ENCODE measurements around the gene KIR2DL3. TPM values are rescaled to one million over a fixed set of nuclear protein-coding genes. Genes with fewer than 3 reads are reported as not detected.
"Not testable (repeated sequence)": the region's sequence is repeated elsewhere in the genome, so short reads cannot be mapped to it uniquely, and the experiment has no call there.

Gene KIR2DL3
- total and polyA plus RNA-seq, 2 experiments from 2014 or later, result not detected

GRCh38 chr19:54709212-54709948 is 28.9 kb upstream of the KIR2DL3 start:
- H3K9me3 Mint-ChIP-seq, result peaks cover 82% of the 10 kb centered on the region
- Histone ChIP-seq H2AFZ (no peak overlapping the region), H3F3A (replicated peaks; ENCODE audit: low read depth) (no peaks in the 10 kb centered on the region), H3K36me3 (ENCODE audit: insufficient read depth) (peaks cover 3% of the 10 kb centered on the region; the same call in 1 of the 2 replicates), H3K4me2 (no peak overlapping the region), H3K79me2 (replicated peaks; ENCODE audit: insufficient read depth) (no peaks in the 10 kb centered on the region), H4K20me1 (replicated peaks; ENCODE audit: insufficient read depth) (no peaks in the 10 kb centered on the region), H3K27ac (ENCODE audit: low read depth) (no peak overlapping the region), H3K4me3 (no peak overlapping the region), H3K27me3 (ENCODE audit: insufficient read depth) (no peaks in the 10 kb centered on the region), H3K4me1 (ENCODE audit: insufficient read depth) (no peaks in the 10 kb centered on the region), H3K9me2 (ENCODE audit: insufficient read depth) (no peaks in the 10 kb centered on the region)
- ATAC-seq, result no peak
- no peaks in the 10 kb centered on the region for H3K4me1 Mint-ChIP-seq
- no peak overlapping the region for H3K27ac Mint-ChIP-seq
- peaks cover 18% of the 10 kb centered on the region; the same call in 2 of the 3 replicates for H3K36me3 Mint-ChIP-seq (ENCODE audit: low read depth)
- peaks cover 4% of the 10 kb centered on the region for H3K27me3 Mint-ChIP-seq (ENCODE audit: insufficient read depth, low read depth, poor library complexity)
- no peak for DNase-seq (ENCODE audit: low spot score)
- TF ChIP-seq JUNB (IDR thresholded peaks at IDR 0.05; ENCODE audit: unreplicated experiment), result no peak
- TF ChIP-seq POLR2AphosphoS5 (IDR thresholded peaks at IDR 0.05; ENCODE audit: low read depth), result no peak
- no peak for TF ChIP-seq CREB1 (CRISPR knock-in tag; IDR thresholded peaks at IDR 0.05; ENCODE audit: low read depth)
- TF ChIP-seq EZH2 (IDR thresholded peaks at IDR 0.05; ENCODE audit: low read depth, unreplicated experiment), result no peak
- no peak for TF ChIP-seq EZH2phosphoT487 (IDR thresholded peaks at IDR 0.05; ENCODE audit: unreplicated experiment)
- no peak for TF ChIP-seq REST (IDR thresholded peaks at IDR 0.05; ENCODE audit: unreplicated experiment)
- H3K4me3 Mint-ChIP-seq, result no peak overlapping the region; the same call in 2 of the 3 replicates

- H3K27me3 Mint-ChIP-seq (ENCODE audit: insufficient read depth, low read depth, poor library complexity); H2AFZ ChIP-seq; H4K20me1 ChIP-seq (replicated peaks; ENCODE audit: insufficient read depth); H3K4me3 Mint-ChIP-seq; H3K27me3 ChIP-seq (ENCODE audit: insufficient read depth); H3K79me2 ChIP-seq (replicated peaks; ENCODE audit: insufficient read depth); H3K9me2 ChIP-seq (ENCODE audit: insufficient read depth); DNase-seq (ENCODE audit: low spot score); H3K4me3 ChIP-seq; H3F3A ChIP-seq (replicated peaks; ENCODE audit: low read depth); H3K36me3 ChIP-seq (ENCODE audit: insufficient read depth); ATAC-seq; H3K27ac Mint-ChIP-seq; H3K4me1 Mint-ChIP-seq; H3K27ac ChIP-seq (ENCODE audit: low read depth); H3K4me1 ChIP-seq (ENCODE audit: insufficient read depth); H3K4me2 ChIP-seq: not testable (repeated sequence)
- Mint-ChIP-seq H3K9me3 (peaks cover 82% of the 10 kb centered on the region), H3K36me3 (ENCODE audit: low read depth) (peaks cover 15% of the 10 kb centered on the region; the same call in 2 of the 3 replicates)
These were observed 28.4 kb upstream of the KIR2DL3 start for GRCh38 chr19:54709956-54710355.

- Histone ChIP-seq H3K79me2 (replicated peaks; ENCODE audit: insufficient read depth) (no peaks in the 10 kb centered on the region), H2AFZ (no peak within 1 kb of the TSS), H3K27me3 (ENCODE audit: insufficient read depth) (no peaks in the 10 kb centered on the region), H3K9me2 (ENCODE audit: insufficient read depth) (no peaks in the 10 kb centered on the region), H3K4me3 (no peak within 1 kb of the TSS), H4K20me1 (replicated peaks; ENCODE audit: insufficient read depth) (no peaks in the 10 kb centered on the region), H3K4me1 (ENCODE audit: insufficient read depth) (no peaks in the 10 kb centered on the region), H3F3A (replicated peaks; ENCODE audit: low read depth) (no peaks in the 10 kb centered on the region), H3K4me2 (no peak within 1 kb of the TSS), H3K27ac (ENCODE audit: low read depth) (no peak within 1 kb of the TSS), H3K36me3 (ENCODE audit: insufficient read depth) (peaks cover 6% of the 10 kb centered on the region; the same call in 1 of the 2 replicates)
- Mint-ChIP-seq H3K9me3 (peaks cover 100% of the 10 kb centered on the region), H3K4me3 (no peak within 1 kb of the TSS), H3K4me1 (no peaks in the 10 kb centered on the region), H3K36me3 (ENCODE audit: low read depth) (peaks cover 49% of the 10 kb centered on the region), H3K27ac (no peak within 1 kb of the TSS), H3K27me3 (ENCODE audit: insufficient read depth, low read depth, poor library complexity) (peaks cover 7% of the 10 kb centered on the region)
- ATAC-seq, result no peak
- no peak for DNase-seq (ENCODE audit: low spot score)
- no peak for TF ChIP-seq EZH2phosphoT487 (IDR thresholded peaks at IDR 0.05; ENCODE audit: unreplicated experiment)
- no peak for TF ChIP-seq REST (IDR thresholded peaks at IDR 0.05; ENCODE audit: unreplicated experiment)
- no peak for TF ChIP-seq CTCF (conservative IDR thresholded peaks at IDR 0.05; ENCODE audit: low read depth in 2 of 2)
- no peak for TF ChIP-seq STAT1 (IDR thresholded peaks at IDR 0.05; ENCODE audit: unreplicated experiment)
- no peak for TF ChIP-seq POLR2AphosphoS5 (IDR thresholded peaks at IDR 0.05; ENCODE audit: low read depth)
These were observed 14.2 kb upstream of the KIR2DL3 start, which contains the start of gene KIR3DL3 for GRCh38 chr19:54724142-54724541. TSS of gene KIR3DL3 (plus strand) at chr19:54724442. CDS start at chr19:54724497, 55 bp downstream.

Data from GM23338 (cell line).